ENCODE results near the gene TMTC4. TPM values are rescaled to one million over a fixed set of nuclear protein-coding genes. Genes with fewer than 3 reads are reported as not detected.

The TMTC4 gene
- total and polyA plus RNA-seq, 2 of the 4 experiments (the other 2 are of a cell fraction) = 8.4 to 14.3 TPM

GRCh38 chr13:100560498-100561157 is 114.0 kb downstream of the TMTC4 start:
- no TSS peak for BruUV-seq (replicated peaks)
- CTCF ChIA-PET = interaction anchor here (1.1 to 1.3 kb wide), 2 partner anchors 12 to 14 kb away, joined by 3 to 4 read pairs; no protein-coding TSS in a partner anchor

More at GRCh38 chr13:100560498-100561157, 114.0 kb downstream of the TMTC4 start:
- Histone ChIP-seq H2AK5ac (ENCODE audit: low read depth, low read length) (no peak overlapping the region), H2AK9ac (replicated peaks; ENCODE audit: low read depth, low read length, poor library complexity) (no peak overlapping the region), H3K4ac (ENCODE audit: low read depth, low read length) (no peak overlapping the region), H3K4me1 (ENCODE audit: control insufficient read depth, insufficient read depth, low read length) (peaks cover 4% of the 10 kb centered on the region; the same call in 1 of the 2 replicates), H4K5ac (ENCODE audit: low read depth, low read length) (no peak overlapping the region), H3K9me3 (ENCODE audit: control insufficient read depth, insufficient read depth, low read length) (no peaks in the 10 kb centered on the region), H4K8ac (ENCODE audit: low read depth in 2 of 2, low read length in 2 of 2) (no peak overlapping the region), H3K9ac (ENCODE audit: low read depth, low read length) (no peak overlapping the region), H3K56ac (ENCODE audit: extremely low read depth, insufficient read depth, low read length) (no peak overlapping the region), H3K18ac (ENCODE audit: low read depth, low read length) (no peak overlapping the region), H2BK15ac (ENCODE audit: low read depth, low read length) (no peak overlapping the region), H2BK5ac (ENCODE audit: low read depth, low read length, poor library complexity, severe bottlenecking) (no peak overlapping the region), H2AFZ (replicated peaks; ENCODE audit: low read length, poor library complexity) (no peak overlapping the region), H3K27me3 (ENCODE audit: control insufficient read depth, insufficient read depth, low read length) (no peaks in the 10 kb centered on the region; the same call in 1 of the 2 replicates), H3K36me3 (ENCODE audit: control insufficient read depth, insufficient read depth, low read length) (no peaks in the 10 kb centered on the region), H4K20me1 (ENCODE audit: insufficient read depth, low read length) (no peaks in the 10 kb centered on the region), H3K4me2 (ENCODE audit: low read depth, low read length) (no peak overlapping the region), H3K79me1 (ENCODE audit: low read depth in 1 of 2, low read length in 2 of 2) (no peaks in the 10 kb centered on the region), H2BK20ac (ENCODE audit: low read depth, low read length) (no peak overlapping the region), H4K91ac (ENCODE audit: insufficient read depth, low read depth, low read length) (no peak overlapping the region), H3K23ac (ENCODE audit: low read depth, low read length) (no peak overlapping the region), H3K27ac (ENCODE audit: insufficient read depth, low read length) (no peak overlapping the region), H2BK120ac (ENCODE audit: low read depth, low read length) (no peak overlapping the region), H3K4me3 (ENCODE audit: insufficient read depth, low read depth, low read length) (no peak overlapping the region), H3K14ac (replicated peaks; ENCODE audit: low read depth, low read length) (no peak overlapping the region), H3K9me1 (ENCODE audit: insufficient read depth, low read length) (no peaks in the 10 kb centered on the region)
- in situ Hi-C loops (cut with MboI; ENCODE audit: low sequenced_read_pairs) = no loop called here
- DNase-seq = no peak
- no peak for TF ChIP-seq CTCF (conservative IDR thresholded peaks at IDR 0.05; ENCODE audit: low read depth, low read length)
- no peak for TF ChIP-seq POLR2A (IDR thresholded peaks at IDR 0.05; ENCODE audit: low read depth, low read length)
- no peak for TF ChIP-seq MAZ (IDR thresholded peaks at IDR 0.05; ENCODE audit: borderline replicate concordance, low read depth, low read length)
- no peak for TF ChIP-seq CHD1 (IDR thresholded peaks at IDR 0.05; ENCODE audit: low read depth, low read length)
- TF ChIP-seq RCOR1 (IDR thresholded peaks at IDR 0.05; ENCODE audit: insufficient replicate concordance, low read length) = no peak
- TF ChIP-seq RFX5 (IDR thresholded peaks at IDR 0.05; ENCODE audit: low read depth, low read length) = no peak
- TF ChIP-seq MAFK (IDR thresholded peaks at IDR 0.05; ENCODE audit: low read depth, low read length) = no peak
- TF ChIP-seq CEBPB (IDR thresholded peaks at IDR 0.05; ENCODE audit: low read depth, low read length) = no peak
- TF ChIP-seq ELK1 (IDR thresholded peaks at IDR 0.05; ENCODE audit: borderline replicate concordance, low read depth, low read length) = no peak
- TF ChIP-seq BHLHE40 (IDR thresholded peaks at IDR 0.05; ENCODE audit: low read depth, low read length) = no peak
- no peak for TF ChIP-seq FOS (IDR thresholded peaks at IDR 0.05; ENCODE audit: low read depth, low read length)
- no peak for TF ChIP-seq USF2 (IDR thresholded peaks at IDR 0.05; ENCODE audit: low read depth, low read length)
- no peak for TF ChIP-seq SMC3 (IDR thresholded peaks at IDR 0.05; ENCODE audit: low read depth, low read length)
- TF ChIP-seq NFE2L2 (IDR thresholded peaks at IDR 0.05; ENCODE audit: low read depth, low read length) = no peak
- intact Hi-C loops (cut with micrococcal nuclease) = no loop called here
- POLR2A ChIA-PET (ENCODE audit: unreplicated experiment) = no interaction called here
- ATAC-seq (ENCODE audit: low read depth) = peak; percentile 21
- 73% methylated on average over 3 of the region's 15 CpGs; no CpG with 5 or more reads in 1 of the 2 experiments for WGBS, 2 experiments (ENCODE audit: extremely low coverage in 2 of 2, insufficient read length in 1 of 2)
- dilution Hi-C loops (cut with HindIII; ENCODE audit: low sequenced_read_pairs, unreplicated experiment) = no loop called here

All from IMR-90 (cell line).